ENCODE results near the gene TCFL5.

Gene TCFL5

DNA sequence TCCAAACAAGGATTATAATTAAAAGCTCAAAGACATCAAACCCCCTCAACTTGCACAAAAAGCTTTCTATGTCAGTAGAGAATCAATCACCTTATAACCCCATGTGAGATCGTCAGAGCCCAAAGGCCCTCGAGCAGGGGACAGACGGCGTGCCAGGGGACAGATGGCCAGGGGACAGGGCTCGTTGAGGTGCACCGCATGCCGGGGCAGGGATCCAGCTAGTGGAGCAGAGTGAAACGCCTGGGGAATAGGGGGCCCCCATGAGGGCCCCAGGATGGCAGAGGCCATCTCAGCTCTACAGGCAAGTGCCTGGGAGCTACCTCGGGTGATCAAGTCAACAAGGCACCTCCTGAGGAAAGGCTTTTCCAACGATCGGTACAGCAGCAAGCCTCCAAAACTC is 36.0 kb upstream of the TCFL5 start:
- Mint-ChIP-seq H3K27me3 (ENCODE audit: low read depth) (no peaks in the 10 kb centered on the region), H3K4me3 (no peak overlapping the region), H3K27ac (no peak overlapping the region), H3K4me1 (peaks cover 24% of the 10 kb centered on the region), H3K9me3 (no peaks in the 10 kb centered on the region), H3K36me3 (ENCODE audit: low read depth) (peaks cover 43% of the 10 kb centered on the region)
- no peak for TF ChIP-seq CTCF (IDR thresholded peaks at IDR 0.05; ENCODE audit: unreplicated experiment in 3 of 3)

GRCh38 chr20:62896526-62896925 is 34.9 kb upstream of the TCFL5 start:
- Mint-ChIP-seq H3K4me1 (peaks cover 30% of the 10 kb centered on the region), H3K9me3 (no peaks in the 10 kb centered on the region), H3K27me3 (ENCODE audit: low read depth) (no peaks in the 10 kb centered on the region), H3K27ac (no peak overlapping the region), H3K36me3 (ENCODE audit: low read depth) (peaks cover 43% of the 10 kb centered on the region), H3K4me3 (no peak overlapping the region)
- TF ChIP-seq CTCF (IDR thresholded peaks at IDR 0.05; ENCODE audit: unreplicated experiment in 3 of 3) = no peak

GRCh38 chr20:62895539-62895938 is 33.9 kb upstream of the TCFL5 start:
- Mint-ChIP-seq H3K4me3 (no peak overlapping the region), H3K9me3 (no peaks in the 10 kb centered on the region), H3K4me1 (peaks cover 35% of the 10 kb centered on the region), H3K36me3 (ENCODE audit: low read depth) (peaks cover 52% of the 10 kb centered on the region), H3K27ac (no peak overlapping the region), H3K27me3 (ENCODE audit: low read depth) (no peaks in the 10 kb centered on the region)
- no peak for TF ChIP-seq CTCF (IDR thresholded peaks at IDR 0.05; ENCODE audit: unreplicated experiment in 3 of 3)

GRCh38 chr20:62894261-62894660 is 32.6 kb upstream of the TCFL5 start:
- Mint-ChIP-seq H3K27ac (no peak overlapping the region), H3K9me3 (no peaks in the 10 kb centered on the region), H3K36me3 (ENCODE audit: low read depth) (peaks cover 64% of the 10 kb centered on the region), H3K27me3 (ENCODE audit: low read depth) (no peaks in the 10 kb centered on the region), H3K4me3 (no peak overlapping the region), H3K4me1 (peaks cover 22% of the 10 kb centered on the region)
- no peak for TF ChIP-seq CTCF (IDR thresholded peaks at IDR 0.05; ENCODE audit: unreplicated experiment in 3 of 3)

- Mint-ChIP-seq H3K4me3 (no peak overlapping the region), H3K36me3 (ENCODE audit: low read depth) (peaks cover 67% of the 10 kb centered on the region), H3K9me3 (no peaks in the 10 kb centered on the region), H3K4me1 (peaks cover 18% of the 10 kb centered on the region), H3K27me3 (ENCODE audit: low read depth) (no peaks in the 10 kb centered on the region), H3K27ac (no peak overlapping the region)
- TF ChIP-seq CTCF (IDR thresholded peaks at IDR 0.05; ENCODE audit: unreplicated experiment in 3 of 3) = no peak
Observed at GRCh38 chr20:62893700-62894099, 32.1 kb upstream of the TCFL5 start.

- Mint-ChIP-seq H3K9me3 (no peaks in the 10 kb centered on the region), H3K36me3 (ENCODE audit: low read depth) (peaks cover 73% of the 10 kb centered on the region), H3K4me3 (no peak overlapping the region), H3K27me3 (ENCODE audit: low read depth) (no peaks in the 10 kb centered on the region), H3K4me1 (peaks cover 14% of the 10 kb centered on the region), H3K27ac (peak overlapping the region in 1 of 3 experiments; percentile 43)
- no peak for TF ChIP-seq CTCF (IDR thresholded peaks at IDR 0.05; ENCODE audit: unreplicated experiment in 3 of 3)
Observed at GRCh38 chr20:62892348-62893304, 31.0 kb upstream of the TCFL5 start.
